Prostate gland (tissue), 2 donors: ENCODE measurements around the gene MICU1.

Experiments
- POLR2A ChIP-seq: fragments of 450-650 bp; IDR thresholded peaks from one replicate; pipeline ENCODE4 v1.6.1; 2016; ENCODE audit warnings: antibody characterized with exemption, mild to moderate bottlenecking
- POLR2AphosphoS5 ChIP-seq: sonication (generic); formaldehyde crosslinking; IDR thresholded peaks from one replicate; pipeline ENCODE4 v1.6.1; 2017; ENCODE audit warnings: antibody characterized with exemption
- TF ChIP-seq, protein P1 (sequence below), 4 experiments: fragments of 200-600 bp in 2 of 4; fragments of 450-650 bp in 2 of 4; sonication (generic) in 2 of 4; IDR thresholded peaks; 1 replicate in 3 of 4; 2 replicates in 1 of 4; pipeline ENCODE4 v1.5.1; 2016 to 2019; ENCODE audit warnings: antibody characterized with exemption in 4 of 4, mild to moderate bottlenecking in 2 of 4, moderate library complexity in 2 of 4

DNA sequence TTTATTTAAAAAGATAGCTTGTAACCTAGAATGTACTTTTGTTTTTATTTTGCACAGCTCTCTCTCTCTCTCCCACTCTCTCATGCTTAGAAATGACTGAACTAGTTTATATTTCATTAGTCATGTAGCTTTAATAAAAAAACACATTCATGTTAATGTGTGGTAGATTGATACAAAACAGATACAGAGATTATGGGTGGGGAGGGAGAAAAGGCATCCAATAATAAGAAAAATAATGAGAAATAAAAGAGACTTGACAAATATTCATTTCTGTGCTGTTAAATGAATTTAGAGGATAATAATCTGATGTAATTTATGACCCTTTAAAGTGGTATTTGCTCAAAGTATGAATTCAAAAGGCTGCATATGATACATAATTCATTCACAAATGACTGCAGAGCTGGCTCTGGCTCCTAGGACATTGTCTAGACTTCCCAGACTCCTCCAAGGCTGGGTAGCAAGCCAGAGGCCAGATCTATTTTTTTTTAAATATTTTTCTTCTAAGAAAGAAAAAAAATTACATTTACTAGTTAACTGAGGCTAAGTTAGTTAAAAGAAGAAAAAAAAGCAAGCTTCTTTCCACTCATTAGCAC is 165.5 kb downstream of the MICU1 start:
- TF ChIP-seq, protein P1, sequence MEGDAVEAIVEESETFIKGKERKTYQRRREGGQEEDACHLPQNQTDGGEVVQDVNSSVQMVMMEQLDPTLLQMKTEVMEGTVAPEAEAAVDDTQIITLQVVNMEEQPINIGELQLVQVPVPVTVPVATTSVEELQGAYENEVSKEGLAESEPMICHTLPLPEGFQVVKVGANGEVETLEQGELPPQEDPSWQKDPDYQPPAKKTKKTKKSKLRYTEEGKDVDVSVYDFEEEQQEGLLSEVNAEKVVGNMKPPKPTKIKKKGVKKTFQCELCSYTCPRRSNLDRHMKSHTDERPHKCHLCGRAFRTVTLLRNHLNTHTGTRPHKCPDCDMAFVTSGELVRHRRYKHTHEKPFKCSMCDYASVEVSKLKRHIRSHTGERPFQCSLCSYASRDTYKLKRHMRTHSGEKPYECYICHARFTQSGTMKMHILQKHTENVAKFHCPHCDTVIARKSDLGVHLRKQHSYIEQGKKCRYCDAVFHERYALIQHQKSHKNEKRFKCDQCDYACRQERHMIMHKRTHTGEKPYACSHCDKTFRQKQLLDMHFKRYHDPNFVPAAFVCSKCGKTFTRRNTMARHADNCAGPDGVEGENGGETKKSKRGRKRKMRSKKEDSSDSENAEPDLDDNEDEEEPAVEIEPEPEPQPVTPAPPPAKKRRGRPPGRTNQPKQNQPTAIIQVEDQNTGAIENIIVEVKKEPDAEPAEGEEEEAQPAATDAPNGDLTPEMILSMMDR (IDR thresholded peaks at IDR 0.05), result no peak
- no peak for TF ChIP-seq POLR2AphosphoS5
- no peak for TF ChIP-seq POLR2A
